GM23248 (cell line): Measurements from ENCODE around the gene PLD5. TPM values are rescaled to one million over a fixed set of nuclear protein-coding genes. Genes with fewer than 3 reads are reported as not detected.

ENCODE experiments used
- DNase-seq: peaks from one replicate; pipeline ENCODE4 v3.0.0-alpha.2; 2015
- H2AFZ ChIP-seq: fragments of 200-600 bp; sonication (generic); 2 replicates; pipeline ENCODE4 v1.6.1; 2016; ENCODE audit warnings: antibody characterized with exemption
- H3F3A ChIP-seq: fragments of 200-600 bp; sonication (generic); 2 replicates; pipeline ENCODE4 v1.6.1; 2016; ENCODE audit warnings: mild to moderate bottlenecking, antibody characterized with exemption, mixed run types; ENCODE audit not compliant: insufficient read depth
- H3K27ac ChIP-seq: fragments of 200-600 bp; sonication (generic); 2 replicates; pipeline ENCODE4 v1.5.1; 2016; ENCODE audit warnings: mild to moderate bottlenecking
- H3K27me3 ChIP-seq: fragments of 200-600 bp; sonication (generic); replicated peaks from 2 replicates; pipeline ENCODE4 v1.6.1; 2016; ENCODE audit warnings: mild to moderate bottlenecking; ENCODE audit not compliant: insufficient read depth
- H3K36me3 ChIP-seq: fragments of 200-600 bp; sonication (generic); 2 replicates; pipeline ENCODE4 v1.6.1; 2016; ENCODE audit warnings: low read depth, mild to moderate bottlenecking
- H3K4me1 ChIP-seq: fragments of 200-600 bp; sonication (generic); 2 replicates; pipeline ENCODE4 v1.6.1; 2016; ENCODE audit warnings: mild to moderate bottlenecking; ENCODE audit not compliant: insufficient read depth
- H3K4me2 ChIP-seq: fragments of 200-600 bp; sonication (generic); one replicate; pipeline ENCODE4 v1.6.1; 2016; ENCODE audit warnings: mild to moderate bottlenecking; ENCODE audit not compliant: unreplicated experiment
- H3K4me3 ChIP-seq: fragments of 200-600 bp; sonication (generic); 2 replicates; pipeline ENCODE4 v1.5.1; 2016; ENCODE audit warnings: mild to moderate bottlenecking
- H3K79me2 ChIP-seq: fragments of 200-600 bp; sonication (generic); 2 replicates; pipeline ENCODE4 v1.6.1; 2016; ENCODE audit warnings: mild to moderate bottlenecking; ENCODE audit not compliant: insufficient read depth
- H3K9ac ChIP-seq: fragments of 200-600 bp; sonication (generic); 2 replicates; pipeline ENCODE4 v1.6.1; 2016; ENCODE audit warnings: mild to moderate bottlenecking
- H3K9me2 ChIP-seq: fragments of 200-600 bp; sonication (generic); 2 replicates; pipeline ENCODE4 v1.6.1; 2016; ENCODE audit warnings: mixed run types, mild to moderate bottlenecking, moderate library complexity; ENCODE audit not compliant: insufficient read depth
- H3K9me3 ChIP-seq: fragments of 200-600 bp; sonication (generic); one replicate; pipeline ENCODE4 v1.6.1; 2017; ENCODE audit warnings: low read depth
- H4K20me1 ChIP-seq: fragments of 200-600 bp; sonication (generic); 2 replicates; pipeline ENCODE4 v1.6.0; 2016; ENCODE audit not compliant: insufficient read depth
- EZH2 ChIP-seq: fragments of 200-600 bp; sonication (generic); IDR thresholded peaks from 2 replicates; pipeline ENCODE4 v1.6.1; 2018; ENCODE audit warnings: antibody characterized with exemption, mild to moderate bottlenecking; ENCODE audit not compliant: insufficient read depth, poor library complexity, severe bottlenecking
- EZH2phosphoT487 ChIP-seq: fragments of 200-600 bp; sonication (generic); IDR thresholded peaks from 2 replicates; pipeline ENCODE4 v1.6.1; 2018; ENCODE audit warnings: antibody characterized with exemption, moderate library complexity, mild to moderate bottlenecking, low read depth; ENCODE audit not compliant: insufficient read depth
- whole genome bisulfite sequencing, 2 experiments: methylation state at CpG; one replicate each; pipeline ENCODE4 v1.1.6; 2015 to 2017; ENCODE audit warnings: low lambda C conversion rate in 2 of 2, low coverage in 1 of 2; ENCODE audit errors: missing lambda C conversion rate in 2 of 2; 5-methylcytosine and 5-hydroxymethylcytosine counted together
- in situ Hi-C: fragments of 300-500 bp; cut with MboI; formaldehyde crosslinking; loops from 2 replicates; pipeline ENCODE4 v1.15.0; 2020
- polyA plus RNA-seq: library from polyadenylated mRNA; unstranded; fragments of >200 nt; fragmentation: Nextera tagmentation; extraction: Ambion mirVana; gene quantifications from 2 replicates; pipeline ENCODE4 v1.2.1, GENCODE V29; 2016
- total RNA-seq: library from RNA; depleted of rRNA; stranded (reverse); fragments of >200 nt; shearing (Covaris generic); gene quantifications from 2 replicates; pipeline ENCODE4 v1.2.3, GENCODE V29; 2014

PLD5 gene
- total and polyA plus RNA-seq, 2 experiments from 2014 or later, result 0.14 TPM; not detected in 1

GRCh38 chr1:242428399-242429190 is 95.9 kb downstream of the PLD5 start:
- Histone ChIP-seq H3K9me3 (no peaks in the 10 kb centered on the region), H3K27ac (no peak overlapping the region), H3K36me3 (no peaks in the 10 kb centered on the region), H3K4me1 (no peaks in the 10 kb centered on the region), H3K4me3 (no peak overlapping the region), H3K79me2 (no peaks in the 10 kb centered on the region), H3F3A (no peaks in the 10 kb centered on the region), H3K9ac (no peak overlapping the region), H2AFZ (no peak overlapping the region), H3K27me3 (no peaks in the 10 kb centered on the region), H4K20me1 (no peaks in the 10 kb centered on the region), H3K9me2 (no peaks in the 10 kb centered on the region), H3K4me2 (no peak overlapping the region)
- in situ Hi-C loops, result no loop called here
- no peak for DNase-seq
- TF ChIP-seq EZH2, result no peak
- no peak for TF ChIP-seq EZH2phosphoT487
- WGBS, 2 experiments, result 9% methylated on average over 8 of the region's 8 CpGs

DNA sequence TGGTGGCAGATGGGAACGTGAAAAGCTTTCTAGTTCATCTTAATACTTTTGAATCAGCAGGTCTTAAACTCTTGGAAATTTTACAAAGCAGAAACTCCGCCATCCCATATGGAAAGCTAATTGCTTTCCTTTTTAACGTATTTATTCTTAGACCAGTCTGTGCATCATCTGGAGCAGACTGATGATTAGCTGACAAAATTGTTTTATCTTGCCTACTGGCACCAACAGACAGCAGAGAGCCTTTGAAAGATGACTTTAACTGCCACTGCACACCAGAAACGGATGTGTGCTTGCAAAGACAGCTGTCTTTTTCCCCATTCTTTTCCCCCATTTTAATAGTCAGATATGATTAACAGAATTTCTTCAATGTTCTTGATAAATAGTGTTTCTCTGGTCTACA is 97.0 kb downstream of the PLD5 start:
- Histone ChIP-seq H3K27me3 (no peaks in the 10 kb centered on the region), H2AFZ (no peak overlapping the region), H3K36me3 (no peaks in the 10 kb centered on the region), H3K9me2 (no peaks in the 10 kb centered on the region), H3F3A (no peaks in the 10 kb centered on the region), H3K27ac (no peak overlapping the region), H3K4me2 (no peak overlapping the region), H3K79me2 (no peaks in the 10 kb centered on the region), H3K4me1 (no peaks in the 10 kb centered on the region), H3K9ac (no peak overlapping the region), H3K9me3 (no peaks in the 10 kb centered on the region), H4K20me1 (no peaks in the 10 kb centered on the region), H3K4me3 (no peak overlapping the region)
- TF ChIP-seq EZH2 (no peak), EZH2phosphoT487 (no peak)
- in situ Hi-C loops, result no loop called here
- WGBS, 2 experiments, result 6 to 9% methylated on average over 4 of the region's 4 CpGs
- DNase-seq, result no peak

- Histone ChIP-seq H3K27ac (no peak overlapping the region), H3K4me3 (no peak overlapping the region), H3K9me2 (no peaks in the 10 kb centered on the region), H3K27me3 (no peaks in the 10 kb centered on the region), H3F3A (no peaks in the 10 kb centered on the region), H3K9me3 (no peaks in the 10 kb centered on the region), H4K20me1 (no peaks in the 10 kb centered on the region), H2AFZ (no peak overlapping the region), H3K4me2 (no peak overlapping the region), H3K79me2 (no peaks in the 10 kb centered on the region), H3K36me3 (no peaks in the 10 kb centered on the region), H3K4me1 (no peaks in the 10 kb centered on the region), H3K9ac (no peak overlapping the region)
- in situ Hi-C loops, result no loop called here
- 47 to 52% methylated on average over 6 of the region's 6 CpGs for WGBS, 2 experiments
- TF ChIP-seq EZH2 (no peak), EZH2phosphoT487 (no peak)
- DNase-seq, result no peak
Measured at GRCh38 chr1:242426271-242426905, 98.1 kb downstream of the PLD5 start.

DNA sequence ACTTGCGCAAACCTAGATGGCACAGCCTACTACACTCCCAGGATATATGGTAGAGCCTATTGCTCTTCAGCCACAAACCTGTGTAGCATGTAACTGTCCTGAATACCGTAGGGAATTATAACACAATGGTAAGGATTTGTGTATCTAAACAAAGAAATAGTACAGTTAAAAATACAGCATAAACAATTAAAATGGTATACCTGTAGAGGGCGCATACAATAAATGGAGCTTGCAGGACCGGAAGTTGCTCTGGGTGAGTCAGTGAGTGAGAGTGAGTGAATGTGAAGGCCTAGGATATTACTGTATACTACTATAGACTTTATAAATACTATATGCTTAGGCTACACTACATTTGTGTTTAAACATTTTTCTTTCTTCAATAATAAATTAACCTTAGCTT is 99.3 kb downstream of the PLD5 start:
- no peak overlapping the region for H3K4me2 ChIP-seq
- no peak overlapping the region for H3K27ac ChIP-seq
- in situ Hi-C loops, result no loop called here
- no peaks in the 10 kb centered on the region for H4K20me1 ChIP-seq
- no peak overlapping the region for H2AFZ ChIP-seq
- no peaks in the 10 kb centered on the region for H3K9me3 ChIP-seq
- peak; percentile 10 for DNase-seq
- no peak overlapping the region for H3K4me3 ChIP-seq
- H3K79me2 ChIP-seq, result no peaks in the 10 kb centered on the region
- H3F3A ChIP-seq, result no peaks in the 10 kb centered on the region
- no peak overlapping the region for H3K9ac ChIP-seq
- TF ChIP-seq EZH2 (no peak), EZH2phosphoT487 (no peak)
- no peaks in the 10 kb centered on the region for H3K9me2 ChIP-seq
- H3K4me1 ChIP-seq, result no peaks in the 10 kb centered on the region
- H3K27me3 ChIP-seq, result no peaks in the 10 kb centered on the region
- WGBS, 2 experiments, result 53 to 58% methylated on average over 4 of the region's 4 CpGs
- no peaks in the 10 kb centered on the region for H3K36me3 ChIP-seq
